Measurements from ENCODE around the gene ZEB2.

Gene ZEB2

GRCh38 chr2:144443837-144444817, 75.8 kb downstream of the ZEB2 start:
- H3K27me3 ChIP-seq (ENCODE audit: insufficient read depth, low read depth, severe bottlenecking) = no peaks in the 10 kb centered on the region
- no peaks in the 10 kb centered on the region for H3K9me3 ChIP-seq (ENCODE audit: severe bottlenecking)
- no peak for DNase-seq
- H3K4me3 ChIP-seq (ENCODE audit: low read depth, low read length) = no peak overlapping the region
- TF ChIP-seq, protein P1, sequence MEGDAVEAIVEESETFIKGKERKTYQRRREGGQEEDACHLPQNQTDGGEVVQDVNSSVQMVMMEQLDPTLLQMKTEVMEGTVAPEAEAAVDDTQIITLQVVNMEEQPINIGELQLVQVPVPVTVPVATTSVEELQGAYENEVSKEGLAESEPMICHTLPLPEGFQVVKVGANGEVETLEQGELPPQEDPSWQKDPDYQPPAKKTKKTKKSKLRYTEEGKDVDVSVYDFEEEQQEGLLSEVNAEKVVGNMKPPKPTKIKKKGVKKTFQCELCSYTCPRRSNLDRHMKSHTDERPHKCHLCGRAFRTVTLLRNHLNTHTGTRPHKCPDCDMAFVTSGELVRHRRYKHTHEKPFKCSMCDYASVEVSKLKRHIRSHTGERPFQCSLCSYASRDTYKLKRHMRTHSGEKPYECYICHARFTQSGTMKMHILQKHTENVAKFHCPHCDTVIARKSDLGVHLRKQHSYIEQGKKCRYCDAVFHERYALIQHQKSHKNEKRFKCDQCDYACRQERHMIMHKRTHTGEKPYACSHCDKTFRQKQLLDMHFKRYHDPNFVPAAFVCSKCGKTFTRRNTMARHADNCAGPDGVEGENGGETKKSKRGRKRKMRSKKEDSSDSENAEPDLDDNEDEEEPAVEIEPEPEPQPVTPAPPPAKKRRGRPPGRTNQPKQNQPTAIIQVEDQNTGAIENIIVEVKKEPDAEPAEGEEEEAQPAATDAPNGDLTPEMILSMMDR (IDR thresholded peaks at IDR 0.05; ENCODE audit: low read depth, low read length) = no peak
- H3K36me3 ChIP-seq = no peaks in the 10 kb centered on the region
- no peak overlapping the region for H3K27ac ChIP-seq

DNA sequence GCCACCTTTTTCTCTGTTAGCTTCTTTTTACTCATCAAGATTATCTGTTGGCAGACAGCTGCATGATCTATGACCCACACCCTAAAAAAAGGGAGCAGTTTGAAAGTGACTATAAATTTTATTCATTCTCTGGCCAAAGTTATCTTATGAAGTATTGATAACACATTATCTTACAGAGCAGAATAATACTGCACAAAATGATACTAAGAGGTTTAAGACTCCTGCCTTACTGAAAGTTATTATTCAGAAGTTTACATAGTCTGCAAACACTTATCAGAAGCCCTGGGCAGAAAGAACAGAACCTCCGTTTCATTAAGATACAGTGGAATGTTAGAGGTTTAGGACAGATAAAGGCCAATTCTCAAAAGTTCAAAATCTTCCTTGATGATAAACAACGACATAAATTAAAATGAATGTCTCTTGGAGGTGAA, 78.2 kb downstream of the ZEB2 start:
- H3K9me3 ChIP-seq (ENCODE audit: severe bottlenecking) = no peaks in the 10 kb centered on the region
- TF ChIP-seq, protein P1 (IDR thresholded peaks at IDR 0.05; ENCODE audit: low read depth, low read length) = no peak
- H3K27ac ChIP-seq = no peak overlapping the region
- no peak overlapping the region for H3K4me3 ChIP-seq (ENCODE audit: low read depth, low read length)
- H3K27me3 ChIP-seq (ENCODE audit: insufficient read depth, low read depth, severe bottlenecking) = no peaks in the 10 kb centered on the region
- H3K36me3 ChIP-seq = no peaks in the 10 kb centered on the region
- no peak for DNase-seq

DNA sequence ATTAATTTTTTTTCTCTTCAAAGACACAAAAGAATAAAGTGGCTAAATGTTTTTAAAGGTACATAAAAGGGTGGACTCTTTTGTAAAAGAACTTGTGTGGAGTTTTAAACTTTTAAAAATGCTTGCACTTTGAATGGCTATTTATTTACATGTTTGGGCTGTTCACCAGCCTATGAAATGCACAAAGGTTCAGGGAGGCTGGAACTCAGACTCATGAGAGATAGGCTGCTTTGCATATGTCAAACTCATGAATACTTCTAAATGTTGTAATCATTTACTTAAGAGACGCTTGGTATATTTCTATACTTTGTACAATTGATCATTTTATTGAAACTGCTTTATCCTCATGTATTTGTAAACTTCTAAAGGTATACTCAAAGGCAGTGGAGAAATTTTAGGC, 79.9 kb downstream of the ZEB2 start:
- Histone ChIP-seq H3K9me3 (ENCODE audit: severe bottlenecking) (no peaks in the 10 kb centered on the region), H3K27me3 (ENCODE audit: insufficient read depth, low read depth, severe bottlenecking) (no peaks in the 10 kb centered on the region), H3K36me3 (no peaks in the 10 kb centered on the region), H3K27ac (no peak overlapping the region), H3K4me3 (ENCODE audit: low read depth, low read length) (no peak overlapping the region)
- TF ChIP-seq, protein P1 (IDR thresholded peaks at IDR 0.05; ENCODE audit: low read depth, low read length) = no peak
- no peak for DNase-seq

- no peaks in the 10 kb centered on the region for H3K9me3 ChIP-seq (ENCODE audit: severe bottlenecking)
- H3K27me3 ChIP-seq (ENCODE audit: insufficient read depth, low read depth, severe bottlenecking) = no peaks in the 10 kb centered on the region
- TF ChIP-seq, protein P1 (IDR thresholded peaks at IDR 0.05; ENCODE audit: low read depth, low read length) = no peak
- no peak for DNase-seq
- H3K27ac ChIP-seq = no peak overlapping the region
- no peak overlapping the region for H3K4me3 ChIP-seq (ENCODE audit: low read depth, low read length)
- H3K36me3 ChIP-seq = no peaks in the 10 kb centered on the region
Measured at GRCh38 chr2:144438801-144439631, 80.9 kb downstream of the ZEB2 start.

DNA sequence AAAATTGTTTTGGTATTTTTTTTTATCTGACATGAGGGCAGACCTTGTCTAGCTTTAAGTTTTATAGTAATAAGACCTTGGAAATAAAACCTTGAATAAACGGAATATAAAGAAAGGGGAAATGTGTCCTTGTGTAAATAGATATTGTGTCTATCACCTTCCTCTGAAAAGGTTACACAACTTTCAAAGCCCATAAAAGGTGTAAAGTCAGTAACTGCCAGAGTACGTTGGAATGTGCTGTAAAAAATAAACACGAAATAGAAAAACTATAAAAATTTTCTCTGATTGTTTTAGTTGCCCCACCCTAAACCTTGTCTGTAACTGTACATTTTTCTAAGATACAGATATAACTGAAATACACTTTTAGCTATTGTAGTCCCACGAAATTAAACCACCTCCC, 82.3 kb downstream of the ZEB2 start:
- Histone ChIP-seq H3K27ac (no peak overlapping the region), H3K4me3 (ENCODE audit: low read depth, low read length) (no peak overlapping the region), H3K27me3 (ENCODE audit: insufficient read depth, low read depth, severe bottlenecking) (no peaks in the 10 kb centered on the region), H3K36me3 (no peaks in the 10 kb centered on the region), H3K9me3 (ENCODE audit: severe bottlenecking) (no peaks in the 10 kb centered on the region)
- TF ChIP-seq, protein P1 (IDR thresholded peaks at IDR 0.05; ENCODE audit: low read depth, low read length) = no peak
- DNase-seq = no peak

All from WERI-Rb-1 (cell line).